ENCODE measurements around the gene CMTM1.

CMTM1 gene

GRCh38 chr16:66566051-66566901 is at the start of gene CMTM1:
Gene CMTM1, plus strand, starts transcription at chr16:66566439. Its CDS starts 75 bp downstream, at chr16:66566514.
- in situ Hi-C loops (cut with HindIII; ENCODE audit: low pct_ligation_motif_present, low sequenced_read_pairs): no loop called here

GRCh38 chr16:66516509-66516807 is 49.8 kb upstream of the CMTM1 start:
- TF ChIP-seq CTCF (IDR thresholded peaks at IDR 0.05; ENCODE audit: low read depth, low read length, missing control alignments): no peak
- Histone ChIP-seq H3K27ac (no peak overlapping the region), H3K36me3 (replicated peaks) (no peaks in the 10 kb centered on the region), H3K4me3 (ENCODE audit: low read depth, low read length) (no peak overlapping the region), H3K27me3 (replicated peaks) (no peaks in the 10 kb centered on the region)
- DNase-seq: no peak
- in situ Hi-C loops (cut with HindIII; ENCODE audit: low pct_ligation_motif_present, low sequenced_read_pairs): no loop called here

More at GRCh38 chr16:66566051-66566901, at the start of gene CMTM1:
- no peak within 1 kb of the TSS for H3K4me3 ChIP-seq (ENCODE audit: low read depth, low read length)
- no peaks in the 10 kb centered on the region for H3K27me3 ChIP-seq (replicated peaks)
- no peak for DNase-seq
- no peak within 1 kb of the TSS for H3K27ac ChIP-seq
- no peak for TF ChIP-seq CTCF (IDR thresholded peaks at IDR 0.05; ENCODE audit: low read depth, low read length, missing control alignments)
- peaks cover 13% of the 10 kb centered on the region for H3K36me3 ChIP-seq (replicated peaks)

GRCh38 chr16:66516808-66517585 is 49.2 kb upstream of the CMTM1 start:
- in situ Hi-C loops (cut with HindIII; ENCODE audit: low pct_ligation_motif_present, low sequenced_read_pairs): no loop called here
- H3K27me3 ChIP-seq (replicated peaks): no peaks in the 10 kb centered on the region
- no peaks in the 10 kb centered on the region for H3K36me3 ChIP-seq (replicated peaks)
- DNase-seq: peak; percentile 97
- H3K27ac ChIP-seq: peak overlapping the region; percentile 67
- no peak for TF ChIP-seq CTCF (IDR thresholded peaks at IDR 0.05; ENCODE audit: low read depth, low read length, missing control alignments)
- H3K4me3 ChIP-seq (ENCODE audit: low read depth, low read length): no peak overlapping the region

- H3K27ac ChIP-seq: peak overlapping the region; percentile 67
- no peak overlapping the region for H3K4me3 ChIP-seq (ENCODE audit: low read depth, low read length)
- DNase-seq: no peak
- TF ChIP-seq CTCF (IDR thresholded peaks at IDR 0.05; ENCODE audit: low read depth, low read length, missing control alignments): no peak
- no peaks in the 10 kb centered on the region for H3K36me3 ChIP-seq (replicated peaks)
- in situ Hi-C loops (cut with HindIII; ENCODE audit: low pct_ligation_motif_present, low sequenced_read_pairs): no loop called here
- H3K27me3 ChIP-seq (replicated peaks): no peaks in the 10 kb centered on the region
These were observed 48.5 kb upstream of the CMTM1 start for GRCh38 chr16:66517586-66518263.

- no peak for DNase-seq
- Histone ChIP-seq H3K4me3 (ENCODE audit: low read depth, low read length) (no peak overlapping the region), H3K27ac (no peak overlapping the region), H3K36me3 (replicated peaks) (no peaks in the 10 kb centered on the region), H3K27me3 (replicated peaks) (no peaks in the 10 kb centered on the region)
- in situ Hi-C loops (cut with HindIII; ENCODE audit: low pct_ligation_motif_present, low sequenced_read_pairs): no loop called here
- TF ChIP-seq CTCF (IDR thresholded peaks at IDR 0.05; ENCODE audit: low read depth, low read length, missing control alignments): no peak
These were observed 46.5 kb upstream of the CMTM1 start for GRCh38 chr16:66519482-66520373.

Data from brain microvascular endothelial cell (primary cell).